GM06990 (cell line): ENCODE data around the gene GPR15LG.

Experiments
- DNase-seq: peaks from one replicate; pipeline ENCODE4 v3.0.0-alpha.2; 2011; ENCODE audit not compliant: insufficient read length; ENCODE audit errors: extremely low read depth
- H3K27me3 ChIP-seq: replicated peaks from 2 replicates; pipeline ENCODE4 v1.6.0; 2011; ENCODE audit warnings: low read length; ENCODE audit not compliant: control insufficient read depth, insufficient read depth
- H3K36me3 ChIP-seq: 2 replicates; pipeline ENCODE4 v1.5.1; 2011; ENCODE audit warnings: low read length; ENCODE audit not compliant: control insufficient read depth, insufficient read depth
- H3K4me3 ChIP-seq: replicated peaks from 2 replicates; pipeline ENCODE4 v1.5.1; 2011; ENCODE audit warnings: low read depth, mild to moderate bottlenecking, control low read depth, low read length
- TF ChIP-seq, protein P1 (sequence below): IDR thresholded peaks from 2 replicates; pipeline ENCODE4 v1.5.1; 2011; ENCODE audit warnings: low read length, control low read depth, mild to moderate bottlenecking, inconsistent platforms; ENCODE audit not compliant: insufficient read depth, poor library complexity, severe bottlenecking

Gene GPR15LG

GRCh38 chr10:84158550-84158949, 15.1 kb upstream of the GPR15LG start:
- peaks cover 12% of the 10 kb centered on the region for H3K36me3 ChIP-seq
- no peak overlapping the region for H3K4me3 ChIP-seq
- DNase-seq = no peak
- H3K27me3 ChIP-seq = no peaks in the 10 kb centered on the region
- TF ChIP-seq, protein P1, sequence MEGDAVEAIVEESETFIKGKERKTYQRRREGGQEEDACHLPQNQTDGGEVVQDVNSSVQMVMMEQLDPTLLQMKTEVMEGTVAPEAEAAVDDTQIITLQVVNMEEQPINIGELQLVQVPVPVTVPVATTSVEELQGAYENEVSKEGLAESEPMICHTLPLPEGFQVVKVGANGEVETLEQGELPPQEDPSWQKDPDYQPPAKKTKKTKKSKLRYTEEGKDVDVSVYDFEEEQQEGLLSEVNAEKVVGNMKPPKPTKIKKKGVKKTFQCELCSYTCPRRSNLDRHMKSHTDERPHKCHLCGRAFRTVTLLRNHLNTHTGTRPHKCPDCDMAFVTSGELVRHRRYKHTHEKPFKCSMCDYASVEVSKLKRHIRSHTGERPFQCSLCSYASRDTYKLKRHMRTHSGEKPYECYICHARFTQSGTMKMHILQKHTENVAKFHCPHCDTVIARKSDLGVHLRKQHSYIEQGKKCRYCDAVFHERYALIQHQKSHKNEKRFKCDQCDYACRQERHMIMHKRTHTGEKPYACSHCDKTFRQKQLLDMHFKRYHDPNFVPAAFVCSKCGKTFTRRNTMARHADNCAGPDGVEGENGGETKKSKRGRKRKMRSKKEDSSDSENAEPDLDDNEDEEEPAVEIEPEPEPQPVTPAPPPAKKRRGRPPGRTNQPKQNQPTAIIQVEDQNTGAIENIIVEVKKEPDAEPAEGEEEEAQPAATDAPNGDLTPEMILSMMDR = no peak

DNA sequence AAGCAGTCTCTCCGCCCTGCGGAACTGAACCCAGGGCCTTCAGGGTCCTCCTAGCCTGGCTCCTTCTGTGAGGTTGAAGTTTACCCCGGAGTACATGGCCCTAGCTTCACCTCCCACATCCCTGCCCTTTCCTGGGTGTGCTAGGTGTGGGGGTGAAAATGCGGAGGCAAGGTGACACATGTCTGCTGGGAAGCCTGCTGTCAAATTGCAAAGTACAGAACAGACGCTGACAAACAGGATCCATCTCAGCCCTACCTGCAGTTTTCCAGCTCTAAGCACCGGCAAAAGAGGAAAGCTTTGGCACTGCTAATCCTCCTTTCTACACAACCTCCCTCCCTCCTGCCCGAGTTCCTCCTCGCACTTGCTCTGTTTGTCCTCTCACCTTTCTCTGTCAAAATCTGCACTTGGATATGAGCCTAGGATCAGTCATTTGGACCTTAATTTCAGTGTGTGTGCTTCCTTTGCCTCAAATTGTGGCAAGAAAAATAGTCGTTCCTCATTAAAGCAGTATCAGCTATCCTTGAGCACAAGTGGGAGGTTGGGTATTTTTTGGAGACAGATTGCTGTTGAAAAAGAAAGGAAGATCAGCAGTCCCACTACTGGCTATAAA, 14.4 kb upstream of the GPR15LG start:
- Histone ChIP-seq H3K27me3 (no peaks in the 10 kb centered on the region), H3K36me3 (peaks cover 12% of the 10 kb centered on the region), H3K4me3 (no peak overlapping the region)
- no peak for DNase-seq
- TF ChIP-seq, protein P1 = no peak

- Histone ChIP-seq H3K4me3 (no peak overlapping the region), H3K27me3 (no peaks in the 10 kb centered on the region), H3K36me3 (peaks cover 13% of the 10 kb centered on the region)
- TF ChIP-seq, protein P1 = peak; percentile 7
- no peak for DNase-seq
Observed at GRCh38 chr10:84160663-84161362, 12.8 kb upstream of the GPR15LG start.

GRCh38 chr10:84163996-84164395, 9.6 kb upstream of the GPR15LG start:
- Histone ChIP-seq H3K27me3 (no peaks in the 10 kb centered on the region), H3K4me3 (no peak overlapping the region), H3K36me3 (peaks cover 11% of the 10 kb centered on the region)
- TF ChIP-seq, protein P1 = no peak
- DNase-seq = no peak

DNA sequence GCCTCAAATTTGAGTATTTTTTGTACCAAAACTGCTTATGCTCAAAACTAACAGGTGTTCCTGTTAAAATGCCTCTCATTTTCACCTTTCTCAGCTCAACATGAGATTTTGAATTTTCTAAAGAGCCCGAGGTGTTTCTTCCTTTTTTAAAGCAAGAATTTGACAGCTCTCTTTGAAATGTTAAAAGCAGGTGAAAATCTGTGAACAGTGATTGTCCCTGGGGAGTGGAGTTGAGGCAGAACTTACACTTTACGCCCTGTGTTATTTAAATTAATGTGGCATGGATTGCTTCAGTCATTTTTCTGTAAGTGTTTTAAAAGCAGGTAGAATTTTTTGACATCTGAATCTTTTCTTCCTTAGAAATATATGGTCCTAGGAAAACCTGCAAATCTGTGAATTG, 9.2 kb upstream of the GPR15LG start:
- TF ChIP-seq, protein P1 = no peak
- Histone ChIP-seq H3K36me3 (peaks cover 8% of the 10 kb centered on the region), H3K27me3 (no peaks in the 10 kb centered on the region), H3K4me3 (no peak overlapping the region)
- no peak for DNase-seq
